KOPT-K1 (cell line): ENCODE measurements around the gene STK32B.

Experiments used
- H3K27ac ChIP-seq: fragments of 200-600 bp; sonication (generic); 2 replicates; pipeline ENCODE4 v1.5.1; 2016; ENCODE audit warnings: antibody characterized with exemption, mild to moderate bottlenecking, low read depth, low read length; ENCODE audit not compliant: poor library complexity, severe bottlenecking
- H3K36me3 ChIP-seq: fragments of 200-600 bp; sonication (generic); 2 replicates; pipeline ENCODE4 v1.5.1; 2017; ENCODE audit warnings: antibody characterized with exemption, mild to moderate bottlenecking, low read length, moderate library complexity; ENCODE audit not compliant: insufficient read depth
- H3K9me3 ChIP-seq: fragments of 200-600 bp; sonication (generic); 2 replicates; pipeline ENCODE4 v1.5.1; 2017; ENCODE audit warnings: antibody characterized with exemption, low read length, mild to moderate bottlenecking; ENCODE audit not compliant: insufficient read depth, poor library complexity, severe bottlenecking

Gene STK32B

GRCh38 chr4:5137927-5138326 is 86.6 kb downstream of the STK32B start:
- H3K27ac ChIP-seq, result no peak overlapping the region
- no peaks in the 10 kb centered on the region for H3K36me3 ChIP-seq
- H3K9me3 ChIP-seq, result no peaks in the 10 kb centered on the region

GRCh38 chr4:5138389-5138788 is 87.1 kb downstream of the STK32B start:
- H3K9me3 ChIP-seq, result no peaks in the 10 kb centered on the region
- H3K27ac ChIP-seq, result no peak overlapping the region
- H3K36me3 ChIP-seq, result no peaks in the 10 kb centered on the region

GRCh38 chr4:5139141-5139540 is 87.9 kb downstream of the STK32B start:
- no peak overlapping the region for H3K27ac ChIP-seq
- H3K36me3 ChIP-seq, result no peaks in the 10 kb centered on the region

GRCh38 chr4:5141802-5142201 is 90.5 kb downstream of the STK32B start:
- H3K36me3 ChIP-seq, result no peaks in the 10 kb centered on the region
- H3K9me3 ChIP-seq, result no peaks in the 10 kb centered on the region
- H3K27ac ChIP-seq, result no peak overlapping the region

More at GRCh38 chr4:5139141-5139540, 87.9 kb downstream of the STK32B start:
- no peaks in the 10 kb centered on the region for H3K9me3 ChIP-seq

- Histone ChIP-seq H3K36me3 (no peaks in the 10 kb centered on the region), H3K27ac (no peak overlapping the region), H3K9me3 (no peaks in the 10 kb centered on the region)
These were observed 91.4 kb downstream of the STK32B start for GRCh38 chr4:5142726-5143125.

GRCh38 chr4:5143306-5143861 is 92.1 kb downstream of the STK32B start:
- Histone ChIP-seq H3K27ac (no peak overlapping the region), H3K9me3 (no peaks in the 10 kb centered on the region), H3K36me3 (no peaks in the 10 kb centered on the region)

- H3K27ac ChIP-seq, result no peak overlapping the region
- H3K36me3 ChIP-seq, result no peaks in the 10 kb centered on the region
- no peaks in the 10 kb centered on the region for H3K9me3 ChIP-seq
These were observed 92.7 kb downstream of the STK32B start for GRCh38 chr4:5143940-5144339.

- H3K9me3 ChIP-seq, result no peaks in the 10 kb centered on the region
- H3K27ac ChIP-seq, result no peak overlapping the region
- H3K36me3 ChIP-seq, result no peaks in the 10 kb centered on the region
These were observed 93.1 kb downstream of the STK32B start for GRCh38 chr4:5144384-5144783.

GRCh38 chr4:5146248-5146647 is 95.0 kb downstream of the STK32B start:
- no peaks in the 10 kb centered on the region for H3K9me3 ChIP-seq
- no peak overlapping the region for H3K27ac ChIP-seq
- no peaks in the 10 kb centered on the region for H3K36me3 ChIP-seq

- no peaks in the 10 kb centered on the region for H3K36me3 ChIP-seq
- H3K27ac ChIP-seq, result no peak overlapping the region
- no peaks in the 10 kb centered on the region for H3K9me3 ChIP-seq
These were observed 101.2 kb downstream of the STK32B start for GRCh38 chr4:5152521-5152920.

- no peak overlapping the region for H3K27ac ChIP-seq
- H3K9me3 ChIP-seq, result no peaks in the 10 kb centered on the region
- H3K36me3 ChIP-seq, result no peaks in the 10 kb centered on the region
These were observed 105.4 kb downstream of the STK32B start for GRCh38 chr4:5156682-5157081.

- H3K36me3 ChIP-seq, result no peaks in the 10 kb centered on the region
- H3K27ac ChIP-seq, result no peak overlapping the region
- no peaks in the 10 kb centered on the region for H3K9me3 ChIP-seq
These were observed 106.8 kb downstream of the STK32B start for GRCh38 chr4:5157791-5158770.

GRCh38 chr4:5158825-5159224 is 107.5 kb downstream of the STK32B start:
- Histone ChIP-seq H3K27ac (no peak overlapping the region), H3K36me3 (no peaks in the 10 kb centered on the region), H3K9me3 (no peaks in the 10 kb centered on the region)

- no peaks in the 10 kb centered on the region for H3K9me3 ChIP-seq
- H3K27ac ChIP-seq, result no peak overlapping the region
- no peaks in the 10 kb centered on the region for H3K36me3 ChIP-seq
These were observed 109.4 kb downstream of the STK32B start for GRCh38 chr4:5160668-5161067.

GRCh38 chr4:5162909-5163508 is 111.7 kb downstream of the STK32B start:
- Histone ChIP-seq H3K27ac (no peak overlapping the region), H3K36me3 (no peaks in the 10 kb centered on the region)

More at GRCh38 chr4:5162909-5163508, 111.7 kb downstream of the STK32B start:
- no peaks in the 10 kb centered on the region for H3K9me3 ChIP-seq
